Dermis blood vessel endothelial cell (primary cell): ENCODE results near the gene RYR2. TPM values are rescaled to one million over a fixed set of nuclear protein-coding genes. Genes with fewer than 3 reads are reported as not detected.

Source experiments
- DNase-seq: peaks from one replicate; pipeline ENCODE4 v3.0.0; 2010
- total RNA-seq: library from RNA; depleted of rRNA; stranded (reverse); fragments of >200 nt; gene quantifications from 2 replicates; pipeline ENCODE4 v1.2.3, GENCODE V29; 2014

Gene RYR2
- total RNA-seq, 1 donor from 2014 or later = under 0.01 TPM

GRCh38 chr1:237205400-237206064 lies 163.5 kb downstream of the RYR2 start:
- DNase-seq = no peak

GRCh38 chr1:237206065-237206414 lies 164.1 kb downstream of the RYR2 start:
- DNase-seq = no peak

- DNase-seq = no peak
Observed at GRCh38 chr1:237211031-237211430, 169.0 kb downstream of the RYR2 start.

GRCh38 chr1:237211540-237211939 lies 169.6 kb downstream of the RYR2 start:
- DNase-seq = no peak

- no peak for DNase-seq
Observed at GRCh38 chr1:237219751-237220642, 178.0 kb downstream of the RYR2 start.

GRCh38 chr1:237223419-237223818 lies 181.4 kb downstream of the RYR2 start:
- DNase-seq = no peak

- DNase-seq = no peak
Observed at GRCh38 chr1:237226177-237226944, 184.4 kb downstream of the RYR2 start.

GRCh38 chr1:237227476-237227875 lies 185.5 kb downstream of the RYR2 start:
- no peak for DNase-seq

- DNase-seq = no peak
Observed at GRCh38 chr1:237228421-237228820, 186.4 kb downstream of the RYR2 start.

GRCh38 chr1:237229333-237229732 lies 187.3 kb downstream of the RYR2 start:
- DNase-seq = no peak

- no peak for DNase-seq
Observed at GRCh38 chr1:237232501-237232900, 190.5 kb downstream of the RYR2 start.

- DNase-seq = no peak
Observed at GRCh38 chr1:237235091-237235490, 193.1 kb downstream of the RYR2 start.

GRCh38 chr1:237237721-237238120 lies 195.7 kb downstream of the RYR2 start:
- no peak for DNase-seq

- no peak for DNase-seq
Observed at GRCh38 chr1:237239248-237239647, 197.3 kb downstream of the RYR2 start.

- no peak for DNase-seq
Observed at GRCh38 chr1:237241038-237241437, 199.1 kb downstream of the RYR2 start.

- no peak for DNase-seq
Observed at GRCh38 chr1:237244778-237245177, 202.8 kb downstream of the RYR2 start.

- no peak for DNase-seq
Observed at GRCh38 chr1:237247442-237247841, 205.5 kb downstream of the RYR2 start.

- no peak for DNase-seq
Observed at GRCh38 chr1:237249120-237249519, 207.1 kb downstream of the RYR2 start.

GRCh38 chr1:237250055-237250454 lies 208.1 kb downstream of the RYR2 start:
- DNase-seq = no peak

- no peak for DNase-seq
Observed at GRCh38 chr1:237255071-237255470, 213.1 kb downstream of the RYR2 start.

GRCh38 chr1:237258871-237259270 lies 216.9 kb downstream of the RYR2 start:
- no peak for DNase-seq

GRCh38 chr1:237261198-237261597 lies 219.2 kb downstream of the RYR2 start:
- no peak for DNase-seq

- no peak for DNase-seq
Observed at GRCh38 chr1:237267743-237268142, 225.8 kb downstream of the RYR2 start.
